Stimulated activated CD4-positive, alpha-beta T cell treated with anti-CD3 and anti-CD28 coated beads, Interleukin-12 subunit alpha, Interleukin-12 subunit beta, amount 100 ng/mL, for 48 hours (primary cell): ENCODE data around the gene UROC1.

Experiments
- DNase-seq, 3 donors: peaks; one replicate each; pipeline ENCODE4 v3.0.0-alpha.2; 2020; ENCODE audit warnings: low read depth in 2 of 3, low spot score in 1 of 3

The UROC1 gene

GRCh38 chr3:126517291-126517951, at the start of gene UROC1:
TSS of gene UROC1 (minus strand) at chr3:126517773. CDS start at chr3:126517719, 54 bp downstream.
- DNase-seq = no peak

- no peak for DNase-seq
Observed at GRCh38 chr3:126562737-126563276, 45.2 kb upstream of the UROC1 start.

DNA sequence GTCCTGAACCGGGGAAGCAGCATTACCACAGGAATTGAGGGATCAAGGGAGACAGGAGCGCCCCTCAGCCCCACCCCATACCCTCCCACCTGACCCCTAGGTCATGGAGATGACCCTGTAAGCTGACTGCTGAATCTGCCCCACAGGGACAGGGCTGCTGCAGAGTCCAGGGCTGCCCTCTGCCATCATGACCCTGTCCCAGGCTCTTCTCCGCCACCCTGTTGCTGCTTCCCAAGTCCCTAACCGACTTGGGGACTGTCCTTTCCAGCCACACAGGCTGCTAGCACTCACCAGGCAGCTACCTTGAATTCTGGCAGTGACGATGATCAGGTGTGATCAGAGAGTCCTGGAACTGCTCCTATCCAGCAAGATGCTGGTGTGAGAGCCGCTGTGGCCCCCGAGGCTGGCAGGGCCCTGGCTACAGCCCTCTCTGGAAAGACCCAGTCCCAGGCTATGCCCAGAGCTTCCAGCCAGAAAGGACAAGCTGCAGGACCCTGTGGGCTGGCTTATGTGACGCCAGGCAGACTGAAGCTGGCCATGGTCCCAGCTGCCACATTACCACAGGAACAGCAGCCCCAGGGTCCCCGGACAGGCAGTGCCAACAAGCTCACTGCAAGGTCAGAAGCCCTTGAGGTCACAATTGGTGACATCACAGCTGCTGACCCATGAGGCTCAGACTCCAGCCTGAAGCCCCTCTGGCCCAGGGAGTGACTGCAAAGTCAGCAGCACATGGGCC, 40.9 kb upstream of the UROC1 start, which contains the start of gene C3orf22:
C3orf22 (minus strand) TSS at position 597 of the 736 bp plus-strand sequence. CDS start 5,542 bp downstream, outside the sequence.
- no peak for DNase-seq

GRCh38 chr3:126557761-126558160, 40.2 kb upstream of the UROC1 start:
- no peak for DNase-seq

- DNase-seq = no peak
Observed at GRCh38 chr3:126557415-126557745, 39.8 kb upstream of the UROC1 start.

GRCh38 chr3:126556637-126557414, 39.3 kb upstream of the UROC1 start:
- no peak for DNase-seq

- no peak for DNase-seq
Observed at GRCh38 chr3:126555795-126556636, 38.4 kb upstream of the UROC1 start.

DNA sequence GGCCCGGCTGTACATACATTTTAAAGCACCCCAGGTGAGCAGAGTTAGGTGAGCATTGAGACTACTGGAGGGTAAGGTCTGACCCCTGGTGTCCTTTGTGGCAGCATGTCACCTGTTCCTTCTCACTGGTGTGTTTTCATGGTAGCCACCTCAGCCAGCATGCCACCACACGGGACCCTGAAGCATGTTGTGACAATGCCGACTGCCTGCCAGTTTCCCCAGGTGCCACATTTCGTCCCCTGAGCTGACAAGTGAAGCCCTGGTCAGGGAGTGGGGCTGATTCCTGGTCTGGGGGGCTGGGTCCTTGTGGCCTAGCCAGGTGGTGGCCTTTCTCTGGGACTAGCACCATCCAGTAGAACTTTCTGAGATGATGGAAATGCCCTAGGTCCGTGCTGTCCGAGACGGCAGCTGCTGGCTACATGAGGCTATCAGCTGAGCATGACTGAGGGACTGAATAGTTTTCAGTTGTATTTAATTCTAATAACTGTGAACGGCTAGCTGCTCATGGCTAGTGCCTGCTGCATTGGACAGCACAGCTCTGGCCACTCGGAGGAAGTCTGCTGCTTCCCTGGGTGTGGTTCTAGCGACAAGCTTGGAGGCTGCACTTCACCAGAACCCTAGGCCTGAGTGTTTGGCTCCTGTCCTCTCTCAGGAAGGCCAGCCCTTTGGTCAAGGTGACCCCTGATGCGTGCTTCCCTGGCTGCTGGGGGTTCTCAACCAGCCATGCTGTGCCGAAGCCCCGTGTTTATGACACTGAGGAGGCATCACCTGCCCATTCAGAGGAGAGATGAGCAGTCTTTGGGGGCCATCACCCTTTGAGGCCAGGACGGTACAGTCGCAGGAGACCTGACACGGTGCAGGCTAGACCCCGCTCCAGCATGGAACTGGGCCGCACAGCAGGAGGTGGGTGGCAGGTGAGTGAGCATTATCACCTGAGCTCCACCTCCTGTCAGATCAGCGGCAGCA, 37.3 kb upstream of the UROC1 start:
- DNase-seq = no peak

DNA sequence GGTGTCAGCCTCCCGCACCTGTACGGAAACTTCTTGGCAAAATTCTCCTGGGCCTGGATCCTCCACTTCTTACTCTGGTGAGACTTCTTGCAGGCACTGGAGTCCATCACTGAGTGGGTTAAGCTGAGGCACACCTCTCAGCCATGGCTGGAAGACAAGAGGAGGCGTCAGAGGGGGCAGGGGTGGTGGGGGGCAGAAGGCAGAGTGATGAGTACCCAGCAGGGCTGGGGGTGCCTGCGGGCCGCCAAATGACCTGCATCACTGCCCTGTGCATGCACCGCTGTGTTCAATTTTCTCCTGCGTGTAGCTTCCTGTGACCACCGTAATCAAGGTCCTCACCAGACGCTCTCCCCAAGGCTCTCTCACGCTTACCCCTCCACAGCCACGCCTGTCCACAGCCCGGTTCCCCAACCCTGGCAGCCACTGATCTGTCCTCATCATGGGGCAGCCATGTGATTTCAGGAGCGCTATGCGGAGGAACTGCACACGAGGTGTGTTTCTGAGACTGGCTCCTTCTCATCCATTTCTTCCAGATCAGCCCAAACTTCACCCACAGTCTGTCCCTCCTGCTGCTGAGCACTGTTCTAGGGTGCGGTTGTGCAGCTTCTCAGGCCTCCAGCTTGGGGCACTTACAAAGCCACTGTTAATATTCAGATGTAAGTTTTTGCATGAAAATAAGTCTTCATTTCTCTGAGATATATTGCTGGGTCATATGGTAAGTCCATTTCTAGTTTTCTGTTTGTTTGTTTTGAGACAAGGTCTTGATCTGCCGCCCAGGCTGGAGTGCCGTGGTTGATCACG, 35.9 kb upstream of the UROC1 start:
- no peak for DNase-seq

DNA sequence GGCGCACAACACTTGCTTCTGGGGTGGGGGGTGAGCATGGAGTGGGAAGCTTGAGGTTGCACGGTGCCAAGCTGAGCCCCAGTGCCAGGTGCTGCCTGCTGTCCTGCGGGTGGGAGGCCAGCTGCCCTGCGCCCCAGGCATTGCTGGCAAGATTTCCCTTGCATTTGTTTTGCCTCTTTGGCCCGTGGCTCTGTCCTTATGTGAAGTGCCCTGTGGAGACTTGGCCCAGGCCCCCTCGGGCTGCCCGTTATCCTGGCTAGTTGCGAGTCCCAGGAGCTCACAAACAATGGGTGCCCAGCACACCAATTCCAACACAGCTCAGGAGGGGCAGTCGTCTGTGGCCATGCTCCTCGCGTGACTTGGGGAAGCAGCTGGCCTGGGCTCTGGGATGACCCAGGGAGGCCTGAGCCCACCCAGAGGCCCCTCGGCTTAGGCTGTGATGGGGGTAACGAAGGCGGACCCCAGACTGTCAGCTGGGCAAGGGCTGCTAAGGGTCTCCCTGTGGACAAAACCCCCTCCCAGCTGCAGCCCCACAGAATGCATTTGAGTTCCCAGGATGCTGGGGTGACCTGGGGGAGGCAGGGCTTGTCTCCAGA, 35.2 kb upstream of the UROC1 start:
- no peak for DNase-seq

DNA sequence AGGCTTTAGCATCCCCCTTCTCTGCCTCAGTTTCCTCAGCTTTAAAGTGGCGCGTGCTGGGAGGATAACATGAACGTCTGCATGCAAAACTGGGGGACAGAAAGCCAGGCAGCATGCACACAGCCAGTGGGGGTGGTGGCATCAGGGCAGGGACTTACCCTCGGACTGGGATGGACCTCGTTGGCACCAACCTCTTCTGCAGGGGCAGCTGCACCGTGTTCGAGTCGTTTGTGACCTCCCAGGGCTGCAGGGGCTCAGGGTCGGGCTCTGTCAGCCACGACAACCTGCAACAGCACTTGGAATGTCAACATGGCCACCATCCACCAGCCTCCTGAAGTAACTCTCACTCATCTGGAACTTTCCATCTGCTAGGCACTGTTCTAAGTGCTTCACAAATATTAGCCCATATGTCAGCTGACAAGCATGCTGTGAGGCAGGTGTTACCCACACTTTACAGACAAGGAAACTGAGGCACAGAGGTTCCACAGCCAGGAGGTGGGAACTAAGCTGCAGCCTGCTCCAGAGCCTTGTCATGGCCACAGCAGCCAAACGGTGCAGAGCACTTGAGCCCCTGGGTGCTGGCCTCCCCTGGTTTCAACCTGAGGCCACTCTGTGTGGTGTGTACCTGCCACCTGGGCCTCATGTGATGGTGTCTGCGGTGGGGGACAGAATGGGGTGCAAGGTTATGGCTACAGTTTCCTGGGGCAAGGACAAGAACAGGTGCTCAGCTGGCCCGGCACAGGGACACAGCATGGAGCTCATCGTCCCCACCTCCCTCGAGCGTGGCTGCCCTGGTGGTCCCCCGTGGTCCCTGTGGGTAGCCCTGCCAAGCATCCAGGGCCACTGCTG, 34.5 kb upstream of the UROC1 start:
- no peak for DNase-seq

DNA sequence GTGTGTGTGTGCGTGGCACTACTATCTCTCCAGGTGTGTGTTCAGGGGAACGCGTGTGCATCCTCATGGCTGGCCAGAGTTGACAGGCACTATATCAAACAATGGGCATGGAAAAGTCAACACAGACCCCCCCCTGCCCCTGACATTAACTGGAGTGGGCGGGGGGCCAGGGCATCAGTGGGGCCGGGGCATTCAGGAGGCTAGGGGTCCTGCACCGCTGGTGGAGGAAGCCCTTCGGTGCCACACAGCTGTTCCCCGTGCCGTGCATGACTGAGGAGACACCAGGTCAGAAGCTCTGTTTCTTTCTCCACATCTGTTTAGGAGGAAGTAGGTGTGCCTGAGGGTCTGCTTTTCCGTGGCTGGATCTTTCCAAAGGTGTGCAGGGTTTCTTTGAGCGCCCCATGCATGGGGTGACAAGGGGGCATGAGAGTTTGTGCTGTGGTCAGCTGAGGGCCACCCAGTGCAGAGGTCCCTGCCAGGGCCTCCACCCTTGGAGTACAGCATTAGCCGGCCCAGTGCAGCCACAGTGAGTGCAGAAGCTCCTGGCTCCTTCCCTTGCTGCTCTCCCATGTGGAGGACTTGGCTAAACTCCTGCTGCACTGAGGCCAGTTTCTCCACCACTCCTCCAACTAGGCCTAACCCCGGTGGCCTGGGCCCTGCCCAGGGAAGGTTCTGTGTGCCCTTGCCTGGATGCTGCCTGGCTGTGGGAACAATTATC, 33.7 kb upstream of the UROC1 start:
- no peak for DNase-seq

DNA sequence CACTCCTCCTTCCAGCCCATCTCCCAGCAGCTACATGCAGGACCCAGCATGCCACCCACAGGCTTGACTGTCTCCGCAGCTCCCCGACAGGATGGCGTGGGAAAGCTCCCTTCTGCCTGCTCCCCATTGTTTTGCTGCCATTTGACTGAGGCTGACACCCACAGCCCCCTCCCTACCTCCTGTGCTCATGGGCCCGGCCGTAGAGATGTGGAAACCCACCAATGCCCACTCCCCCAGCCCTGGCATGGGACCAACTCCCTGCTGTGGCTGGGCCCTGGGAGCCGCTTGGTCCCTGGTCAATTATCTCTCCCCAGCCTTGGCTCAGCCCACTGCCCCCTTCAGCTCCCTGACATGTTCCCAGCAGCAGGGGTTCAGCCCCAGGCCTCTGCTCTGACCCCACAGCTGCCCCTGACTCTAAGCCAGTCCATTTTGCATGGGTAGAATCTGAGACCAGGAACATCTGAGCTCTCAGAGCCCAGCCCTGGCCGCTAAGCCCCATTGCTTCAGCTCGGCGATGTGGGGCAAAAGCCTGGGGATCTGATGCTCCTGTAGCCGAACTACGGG, 33.0 kb upstream of the UROC1 start:
- no peak for DNase-seq

GRCh38 chr3:126549861-126550487, 32.4 kb upstream of the UROC1 start:
- DNase-seq = no peak

DNA sequence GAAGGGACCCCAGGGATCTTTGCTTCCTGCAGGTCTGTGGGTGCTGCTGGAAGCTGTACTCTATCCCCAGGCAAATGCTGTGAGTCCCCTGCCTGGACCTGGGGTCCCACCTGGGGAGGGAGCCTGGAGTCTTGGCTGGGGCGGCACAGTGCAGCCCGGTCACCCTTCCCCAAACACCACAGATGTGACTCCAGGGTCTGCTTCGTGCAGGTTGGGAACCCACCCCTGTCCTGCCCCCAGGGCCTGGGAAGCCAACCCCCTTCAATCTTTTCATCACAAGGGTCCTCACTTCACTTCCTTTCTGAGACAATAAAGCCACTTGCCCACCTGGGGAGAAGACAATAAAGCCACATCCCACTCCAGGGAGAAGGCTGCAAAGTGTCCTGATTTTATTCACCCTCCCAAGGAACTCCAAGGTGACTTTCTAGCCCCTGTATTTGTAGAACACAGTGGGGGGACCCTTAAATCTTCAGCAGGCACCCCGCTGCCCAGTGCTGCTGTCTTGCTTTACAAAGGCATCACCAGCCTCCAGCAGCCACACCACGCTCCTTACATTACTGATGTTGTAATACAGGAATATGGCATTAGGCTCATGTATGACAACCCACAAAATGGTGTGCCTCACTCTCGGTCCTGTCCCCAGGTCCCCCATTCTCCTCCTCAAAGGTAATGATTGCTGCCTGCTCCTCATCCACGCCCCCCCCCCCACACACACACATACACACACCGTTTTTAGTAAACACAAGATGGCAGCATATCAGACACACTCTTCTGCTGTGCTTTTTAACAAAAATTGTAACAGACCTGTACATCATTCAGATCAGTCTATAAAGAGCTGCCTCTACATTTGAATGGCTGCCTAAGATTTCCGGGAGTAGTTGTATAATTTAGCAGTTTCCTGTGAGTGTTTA, 31.2 kb upstream of the UROC1 start:
- no peak for DNase-seq
